Gastrocnemius medialis (tissue), 4 donors: ENCODE results near the gene NEUROD2.

Experiments
- CTCF ChIP-seq, 5 experiments: fragments of 450-650 bp in 3 of 5; fragments of 200-600 bp in 2 of 5; sonication (generic) in 2 of 5; IDR thresholded peaks in 4 of 5; conservative IDR thresholded peaks in 1 of 5; 1 replicate in 4 of 5; 2 replicates in 1 of 5; pipeline ENCODE4 v1.5.1; 2016 to 2019; ENCODE audit warnings: antibody characterized with exemption in 5 of 5, mild to moderate bottlenecking in 3 of 5, moderate library complexity in 3 of 5
- POLR2A ChIP-seq, 2 donors: fragments of 450-650 bp; IDR thresholded peaks; one replicate each; pipeline ENCODE4 v1.6.1; 2017; ENCODE audit warnings: antibody characterized with exemption in 2 of 2, mild to moderate bottlenecking in 2 of 2, moderate library complexity in 2 of 2

- TF ChIP-seq CTCF (IDR thresholded peaks at IDR 0.05 in 4 of 5, conservative IDR thresholded peaks at IDR 0.05 in 1 of 5) (no peak), POLR2A (IDR thresholded peaks at IDR 0.05) (no peak)
Measured at GRCh38 chr17:39626171-39627046, 18.7 kb upstream of the NEUROD2 start, which contains the start of gene PPP1R1B.
